HUES64 (cell line): ENCODE results near the gene MYEOV.

Experiments used
- H3K27ac ChIP-seq: 2 replicates; pipeline ENCODE4 v1.7.0; 2013; ENCODE audit warnings: low read depth, low read length, inconsistent platforms
- H3K27me3 ChIP-seq: 2 replicates; pipeline ENCODE4 v1.6.1; 2013; ENCODE audit warnings: mild to moderate bottlenecking, low read length; ENCODE audit not compliant: insufficient read depth
- H3K36me3 ChIP-seq: 2 replicates; pipeline ENCODE4 v1.6.1; 2013; ENCODE audit warnings: mild to moderate bottlenecking, low read length; ENCODE audit not compliant: insufficient read depth
- H3K4me1 ChIP-seq: 2 replicates; pipeline ENCODE4 v1.6.1; 2013; ENCODE audit warnings: mild to moderate bottlenecking, low read length, moderate library complexity; ENCODE audit not compliant: insufficient read depth
- H3K4me3 ChIP-seq: 2 replicates; pipeline ENCODE4 v1.5.1; 2013; ENCODE audit warnings: mild to moderate bottlenecking, low read length, moderate library complexity
- H3K9ac ChIP-seq: 2 replicates; pipeline ENCODE4 v1.6.1; 2013; ENCODE audit warnings: mild to moderate bottlenecking, low read depth, low read length
- H3K9me3 ChIP-seq: 2 replicates; pipeline ENCODE4 v1.6.1; 2013; ENCODE audit warnings: low read depth, low read length; ENCODE audit not compliant: insufficient read depth
- WGBS: fragments of 150-250, 120-280 bp; methylation state at CpG from one replicate; pipeline ENCODE4 v1.1.7; 2013; ENCODE audit warnings: missing lambda C conversion rate; 5-methylcytosine and 5-hydroxymethylcytosine counted together

The MYEOV gene

GRCh38 chr11:69268911-69269310, 25.0 kb upstream of the MYEOV start:
- H3K9ac ChIP-seq, result no peak overlapping the region
- no peak overlapping the region for H3K4me3 ChIP-seq
- H3K27me3 ChIP-seq, result no peaks in the 10 kb centered on the region
- 92% methylated on average over 9 of the region's 9 CpGs for WGBS
- no peaks in the 10 kb centered on the region for H3K36me3 ChIP-seq
- H3K4me1 ChIP-seq, result no peaks in the 10 kb centered on the region
- H3K9me3 ChIP-seq, result no peaks in the 10 kb centered on the region
- no peak overlapping the region for H3K27ac ChIP-seq

- WGBS, result 95% methylated on average over 4 of the region's 4 CpGs
- H3K9ac ChIP-seq, result no peak overlapping the region
- H3K4me1 ChIP-seq, result no peaks in the 10 kb centered on the region
- no peaks in the 10 kb centered on the region for H3K27me3 ChIP-seq
- no peaks in the 10 kb centered on the region for H3K9me3 ChIP-seq
- H3K27ac ChIP-seq, result no peak overlapping the region
- H3K4me3 ChIP-seq, result no peak overlapping the region
- H3K36me3 ChIP-seq, result no peaks in the 10 kb centered on the region
Observed at GRCh38 chr11:69269388-69269787, 24.6 kb upstream of the MYEOV start.

GRCh38 chr11:69269926-69270697, 23.8 kb upstream of the MYEOV start:
- Histone ChIP-seq H3K27ac (no peak overlapping the region), H3K9me3 (no peaks in the 10 kb centered on the region), H3K4me3 (no peak overlapping the region), H3K9ac (no peak overlapping the region), H3K4me1 (no peaks in the 10 kb centered on the region), H3K27me3 (no peaks in the 10 kb centered on the region), H3K36me3 (no peaks in the 10 kb centered on the region)
- 93% methylated on average over 21 of the region's 21 CpGs for WGBS

DNA sequence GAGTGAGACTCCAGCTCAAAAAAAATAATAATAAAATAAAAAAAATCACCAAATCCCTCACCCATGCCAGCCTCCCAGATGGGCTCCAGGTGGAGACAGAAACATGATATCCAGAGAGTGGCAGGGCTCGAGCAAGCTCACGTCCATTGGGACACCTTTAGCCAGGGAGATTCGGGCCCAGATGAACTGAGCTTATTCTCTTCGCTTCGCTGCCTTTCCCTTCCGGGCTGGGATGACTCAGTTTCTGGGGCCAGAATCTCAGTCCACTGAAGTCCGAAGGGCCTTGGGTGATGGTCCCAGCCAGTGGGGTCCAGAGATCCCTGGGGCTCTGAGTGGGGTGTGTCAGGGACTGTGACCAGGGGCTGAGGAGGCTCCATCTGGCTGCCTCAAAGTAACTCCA, 23.0 kb upstream of the MYEOV start:
- H3K9me3 ChIP-seq, result no peaks in the 10 kb centered on the region
- no peak overlapping the region for H3K9ac ChIP-seq
- no peak overlapping the region for H3K4me3 ChIP-seq
- WGBS, result 95% methylated on average over 7 of the region's 7 CpGs
- no peaks in the 10 kb centered on the region for H3K27me3 ChIP-seq
- H3K4me1 ChIP-seq, result no peaks in the 10 kb centered on the region
- no peak overlapping the region for H3K27ac ChIP-seq
- H3K36me3 ChIP-seq, result no peaks in the 10 kb centered on the region

DNA sequence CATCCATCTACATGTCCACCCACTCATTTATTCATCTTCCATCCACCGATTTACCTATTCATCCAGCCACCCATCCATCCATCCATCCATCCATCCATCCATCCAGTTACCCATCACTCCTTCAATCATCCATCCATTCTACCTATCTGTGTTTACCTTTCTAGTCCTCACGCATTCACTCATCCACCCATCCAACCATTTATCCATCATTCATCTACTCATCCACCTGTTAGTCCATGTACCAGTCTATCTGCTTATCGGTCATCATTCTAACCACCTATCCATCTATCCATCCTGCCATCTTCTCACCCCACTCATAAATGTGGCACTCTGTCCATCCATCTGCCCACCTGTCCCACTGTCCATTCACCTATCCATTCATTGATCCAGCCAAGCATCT, 21.9 kb upstream of the MYEOV start:
- H3K9ac ChIP-seq, result no peak overlapping the region
- H3K27me3 ChIP-seq, result no peaks in the 10 kb centered on the region
- H3K4me1 ChIP-seq, result no peaks in the 10 kb centered on the region
- H3K27ac ChIP-seq, result no peak overlapping the region
- H3K4me3 ChIP-seq, result no peak overlapping the region
- H3K36me3 ChIP-seq, result no peaks in the 10 kb centered on the region
- H3K9me3 ChIP-seq, result no peaks in the 10 kb centered on the region
- WGBS, result 94% methylated on average over 3 of the region's 3 CpGs

GRCh38 chr11:69272831-69273485, 21.0 kb upstream of the MYEOV start:
- Histone ChIP-seq H3K36me3 (no peaks in the 10 kb centered on the region), H3K9me3 (no peaks in the 10 kb centered on the region), H3K4me1 (no peaks in the 10 kb centered on the region), H3K4me3 (no peak overlapping the region), H3K27me3 (no peaks in the 10 kb centered on the region), H3K9ac (no peak overlapping the region), H3K27ac (no peak overlapping the region)
- WGBS, result 94% methylated on average over 18 of the region's 18 CpGs

- H3K36me3 ChIP-seq, result no peaks in the 10 kb centered on the region
- H3K9me3 ChIP-seq, result no peaks in the 10 kb centered on the region
- WGBS, result 97% methylated on average over 6 of the region's 6 CpGs
- H3K27ac ChIP-seq, result no peak overlapping the region
- no peaks in the 10 kb centered on the region for H3K27me3 ChIP-seq
- no peak overlapping the region for H3K4me3 ChIP-seq
- no peaks in the 10 kb centered on the region for H3K4me1 ChIP-seq
- no peak overlapping the region for H3K9ac ChIP-seq
Observed at GRCh38 chr11:69273571-69273970, 20.4 kb upstream of the MYEOV start.

DNA sequence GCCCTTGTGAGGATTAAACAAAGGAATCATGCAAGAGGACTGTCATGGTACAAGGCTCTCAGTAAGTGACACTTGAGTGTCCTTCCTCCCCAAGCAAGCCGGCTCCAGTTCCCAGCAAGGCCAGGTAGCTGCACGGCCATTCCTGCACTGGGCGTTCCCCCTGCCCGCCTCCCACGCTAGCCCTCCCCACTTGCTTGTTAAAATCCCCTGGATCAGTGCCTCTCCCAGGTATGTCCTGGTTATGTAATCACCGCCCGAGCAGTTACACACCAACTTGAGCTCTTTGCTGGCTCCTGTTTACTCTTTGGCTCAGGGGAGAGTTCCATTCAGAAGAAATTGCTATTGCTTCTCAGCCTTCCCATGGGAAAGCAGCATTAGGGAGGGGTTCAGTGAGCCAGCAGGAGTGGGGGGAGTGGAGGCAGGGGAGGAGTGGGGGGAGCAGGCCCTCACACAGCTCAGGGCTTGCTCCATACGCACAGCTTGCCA, 19.4 kb upstream of the MYEOV start:
- Histone ChIP-seq H3K27me3 (no peaks in the 10 kb centered on the region), H3K4me3 (no peak overlapping the region), H3K9me3 (no peaks in the 10 kb centered on the region), H3K27ac (no peak overlapping the region), H3K9ac (no peak overlapping the region), H3K36me3 (no peaks in the 10 kb centered on the region), H3K4me1 (no peaks in the 10 kb centered on the region)
- WGBS, result 85% methylated on average over 7 of the region's 8 CpGs

- Histone ChIP-seq H3K4me3 (no peak overlapping the region), H3K27me3 (no peaks in the 10 kb centered on the region), H3K4me1 (no peaks in the 10 kb centered on the region)
Observed at GRCh38 chr11:69275178-69275577, 18.8 kb upstream of the MYEOV start.

DNA sequence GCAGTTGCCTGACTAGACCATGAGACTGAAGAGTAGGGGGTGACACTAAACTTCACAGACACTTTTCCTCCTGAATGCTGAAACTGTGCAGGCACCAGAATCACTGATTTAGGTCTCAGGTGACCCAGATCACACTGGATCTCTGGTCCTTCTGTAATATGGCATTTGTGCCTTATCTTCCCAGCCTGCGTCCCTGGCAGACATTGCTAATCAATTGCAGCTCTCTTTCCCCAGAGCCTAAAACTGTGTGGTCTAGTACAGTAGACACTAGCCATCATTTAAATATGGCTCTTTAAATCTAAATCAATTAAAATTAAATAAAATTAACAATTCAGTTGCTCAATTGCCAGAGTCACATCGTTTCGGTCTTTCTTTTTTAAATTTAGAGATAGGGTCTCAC, 17.8 kb upstream of the MYEOV start:
- WGBS, result 90% methylated on average over 3 of the region's 3 CpGs
- Histone ChIP-seq H3K36me3 (no peaks in the 10 kb centered on the region), H3K27ac (no peak overlapping the region), H3K4me1 (no peaks in the 10 kb centered on the region), H3K4me3 (no peak overlapping the region), H3K9me3 (no peaks in the 10 kb centered on the region), H3K27me3 (no peaks in the 10 kb centered on the region), H3K9ac (no peak overlapping the region)

More at GRCh38 chr11:69275178-69275577, 18.8 kb upstream of the MYEOV start:
- Histone ChIP-seq H3K9ac (no peak overlapping the region), H3K27ac (no peak overlapping the region), H3K36me3 (no peaks in the 10 kb centered on the region), H3K9me3 (no peaks in the 10 kb centered on the region)

GRCh38 chr11:69277074-69277809, 16.7 kb upstream of the MYEOV start:
- H3K36me3 ChIP-seq, result no peaks in the 10 kb centered on the region
- H3K9ac ChIP-seq, result no peak overlapping the region
- WGBS, result 92% methylated on average over 12 of the region's 12 CpGs
- H3K9me3 ChIP-seq, result no peaks in the 10 kb centered on the region
- H3K27me3 ChIP-seq, result no peaks in the 10 kb centered on the region
- no peak overlapping the region for H3K4me3 ChIP-seq
- no peaks in the 10 kb centered on the region for H3K4me1 ChIP-seq
- H3K27ac ChIP-seq, result no peak overlapping the region
